Activated naive CD8-positive, alpha-beta T cell treated with anti-CD3 and anti-CD28 coated beads for 36 hours (primary cell): ENCODE data around the gene CARD19. TPM values are rescaled to one million over a fixed set of nuclear protein-coding genes. Genes with fewer than 3 reads are reported as not detected.
"Not testable (repeated sequence)": the region's sequence is repeated elsewhere in the genome, so short reads cannot be mapped to it uniquely, and the experiment has no call there.

Experiments
- DNase-seq: peaks from one replicate; pipeline ENCODE4 v3.0.0; 2021
- H3K27ac Mint-ChIP-seq: one replicate; pipeline ENCODE4 v1.8.0; 2022; ENCODE audit warnings: mild to moderate bottlenecking, moderate library complexity, mixed read lengths
- H3K27me3 Mint-ChIP-seq: one replicate; pipeline ENCODE4 v1.8.0; 2022; ENCODE audit warnings: mild to moderate bottlenecking, mixed read lengths
- H3K36me3 Mint-ChIP-seq: one replicate; pipeline ENCODE4 v1.8.0; 2021; ENCODE audit warnings: mild to moderate bottlenecking, mixed read lengths
- H3K4me1 Mint-ChIP-seq: one replicate; pipeline ENCODE4 v1.8.0; 2021; ENCODE audit warnings: mixed read lengths
- H3K4me3 Mint-ChIP-seq: one replicate; pipeline ENCODE4 v1.8.0; 2022; ENCODE audit warnings: mild to moderate bottlenecking, moderate library complexity, mixed read lengths
- H3K9me3 Mint-ChIP-seq: one replicate; pipeline ENCODE4 v1.8.0; 2022; ENCODE audit warnings: mixed read lengths
- total RNA-seq, 2 experiments: library from RNA; stranded (reverse); gene quantifications; one replicate each; pipeline ENCODE4 v1.2.3, GENCODE V29; 2021

The CARD19 gene
- total RNA-seq, 2 experiments from 2014 or later = 36.5 to 38.6 TPM

GRCh38 chr9:93133681-93134014 lies 37.6 kb downstream of the CARD19 start:
- Mint-ChIP-seq H3K27ac (peak overlapping the region; percentile 94), H3K36me3 (peaks cover 11% of the 10 kb centered on the region), H3K27me3 (no peaks in the 10 kb centered on the region), H3K4me1 (peaks cover 54% of the 10 kb centered on the region), H3K9me3 (peaks cover 2% of the 10 kb centered on the region), H3K4me3 (peak overlapping the region; percentile 91)
- DNase-seq = peak; percentile 70

- H3K9me3 Mint-ChIP-seq = peaks cover 2% of the 10 kb centered on the region
- peak; percentile 93 for DNase-seq
- peaks cover 11% of the 10 kb centered on the region for H3K36me3 Mint-ChIP-seq
- H3K27me3 Mint-ChIP-seq = no peaks in the 10 kb centered on the region
- H3K27ac Mint-ChIP-seq = peak within 1 kb of the TSS; percentile 94
- peak within 1 kb of the TSS; percentile 91 for H3K4me3 Mint-ChIP-seq
- H3K4me1 Mint-ChIP-seq = peaks cover 52% of the 10 kb centered on the region
These were observed 38.2 kb downstream of the CARD19 start, which contains the start of gene NINJ1 for GRCh38 chr9:93134015-93134739. Gene NINJ1 (minus strand): TSS chr9:93134251. CDS start chr9:93134217, 34 bp downstream.

GRCh38 chr9:93134740-93135444 lies 38.9 kb downstream of the CARD19 start:
- no peak for DNase-seq
- peak overlapping the region; percentile 74 for H3K4me3 Mint-ChIP-seq
- peaks cover 52% of the 10 kb centered on the region for H3K4me1 Mint-ChIP-seq
- H3K9me3 Mint-ChIP-seq = peaks cover 2% of the 10 kb centered on the region
- no peaks in the 10 kb centered on the region for H3K27me3 Mint-ChIP-seq
- peak overlapping the region; percentile 86 for H3K27ac Mint-ChIP-seq
- peaks cover 11% of the 10 kb centered on the region for H3K36me3 Mint-ChIP-seq

- no peak overlapping the region for H3K27ac Mint-ChIP-seq
- H3K9me3 Mint-ChIP-seq = peaks cover 2% of the 10 kb centered on the region
- peaks cover 11% of the 10 kb centered on the region for H3K36me3 Mint-ChIP-seq
- no peak for DNase-seq
- no peak overlapping the region for H3K4me3 Mint-ChIP-seq
- H3K4me1 Mint-ChIP-seq = peaks cover 56% of the 10 kb centered on the region
- H3K27me3 Mint-ChIP-seq = no peaks in the 10 kb centered on the region
These were observed 40.0 kb downstream of the CARD19 start for GRCh38 chr9:93136011-93136440.

- H3K4me3 Mint-ChIP-seq = no peak overlapping the region
- peaks cover 9% of the 10 kb centered on the region for H3K36me3 Mint-ChIP-seq
- H3K27me3 Mint-ChIP-seq = no peaks in the 10 kb centered on the region
- peaks cover 2% of the 10 kb centered on the region for H3K9me3 Mint-ChIP-seq
- H3K4me1 Mint-ChIP-seq = peaks cover 48% of the 10 kb centered on the region
- no peak overlapping the region for H3K27ac Mint-ChIP-seq
- DNase-seq = no peak
These were observed 41.3 kb downstream of the CARD19 start for GRCh38 chr9:93137362-93137761.

- Mint-ChIP-seq H3K4me3 (no peak overlapping the region), H3K27ac (no peak overlapping the region), H3K4me1 (peaks cover 43% of the 10 kb centered on the region), H3K36me3 (peaks cover 5% of the 10 kb centered on the region), H3K27me3 (no peaks in the 10 kb centered on the region), H3K9me3 (peaks cover 4% of the 10 kb centered on the region)
- no peak for DNase-seq
These were observed 42.3 kb downstream of the CARD19 start for GRCh38 chr9:93138171-93138764.

- peaks cover 4% of the 10 kb centered on the region for H3K9me3 Mint-ChIP-seq
- H3K4me1 Mint-ChIP-seq = peaks cover 52% of the 10 kb centered on the region
- H3K27ac Mint-ChIP-seq = no peak overlapping the region
- no peak for DNase-seq
- no peak overlapping the region for H3K4me3 Mint-ChIP-seq
- H3K36me3 Mint-ChIP-seq = peaks cover 6% of the 10 kb centered on the region
- H3K27me3 Mint-ChIP-seq = no peaks in the 10 kb centered on the region
These were observed 43.6 kb downstream of the CARD19 start for GRCh38 chr9:93139365-93140182.

- no peak overlapping the region for H3K27ac Mint-ChIP-seq
- no peak for DNase-seq
- H3K9me3 Mint-ChIP-seq = peaks cover 17% of the 10 kb centered on the region
- peaks cover 46% of the 10 kb centered on the region for H3K4me1 Mint-ChIP-seq
- H3K36me3 Mint-ChIP-seq = peaks cover 18% of the 10 kb centered on the region
- no peak overlapping the region for H3K4me3 Mint-ChIP-seq
- H3K27me3 Mint-ChIP-seq = no peaks in the 10 kb centered on the region
These were observed 45.9 kb downstream of the CARD19 start for GRCh38 chr9:93141771-93142483.

GRCh38 chr9:93143830-93144530 lies 48.0 kb downstream of the CARD19 start:
- Mint-ChIP-seq H3K27me3 (no peaks in the 10 kb centered on the region), H3K27ac (peak overlapping the region; percentile 85), H3K4me3 (peak overlapping the region; percentile 3), H3K9me3 (peaks cover 28% of the 10 kb centered on the region), H3K4me1 (peaks cover 50% of the 10 kb centered on the region), H3K36me3 (peaks cover 31% of the 10 kb centered on the region)
- DNase-seq = peak; percentile 34

- Mint-ChIP-seq H3K27ac (peak overlapping the region; percentile 91), H3K9me3 (peaks cover 28% of the 10 kb centered on the region), H3K36me3 (peaks cover 32% of the 10 kb centered on the region), H3K4me1 (peaks cover 44% of the 10 kb centered on the region), H3K4me3 (peak overlapping the region; percentile 57)
- peak; percentile 43 for DNase-seq
- not testable (repeated sequence) for H3K27me3 Mint-ChIP-seq
These were observed 50.7 kb downstream of the CARD19 start for GRCh38 chr9:93146696-93147095.

GRCh38 chr9:93147632-93148031 lies 51.6 kb downstream of the CARD19 start:
- no peaks in the 10 kb centered on the region for H3K27me3 Mint-ChIP-seq
- H3K27ac Mint-ChIP-seq = peak overlapping the region; percentile 72
- peaks cover 30% of the 10 kb centered on the region for H3K36me3 Mint-ChIP-seq
- H3K4me1 Mint-ChIP-seq = peaks cover 43% of the 10 kb centered on the region
- no peak overlapping the region for H3K4me3 Mint-ChIP-seq
- H3K9me3 Mint-ChIP-seq = peaks cover 27% of the 10 kb centered on the region
- no peak for DNase-seq

GRCh38 chr9:93148721-93149120 lies 52.7 kb downstream of the CARD19 start:
- Mint-ChIP-seq H3K4me3 (no peak overlapping the region), H3K27ac (peak overlapping the region; percentile 74), H3K27me3 (no peaks in the 10 kb centered on the region), H3K9me3 (peaks cover 27% of the 10 kb centered on the region), H3K36me3 (peaks cover 30% of the 10 kb centered on the region), H3K4me1 (peaks cover 38% of the 10 kb centered on the region)
- DNase-seq = no peak

- H3K9me3 Mint-ChIP-seq = peaks cover 27% of the 10 kb centered on the region
- H3K27me3 Mint-ChIP-seq = no peaks in the 10 kb centered on the region
- H3K27ac Mint-ChIP-seq = peak overlapping the region; percentile 74
- peak overlapping the region; percentile 25 for H3K4me3 Mint-ChIP-seq
- no peak for DNase-seq
- peaks cover 29% of the 10 kb centered on the region for H3K36me3 Mint-ChIP-seq
- peaks cover 34% of the 10 kb centered on the region for H3K4me1 Mint-ChIP-seq
These were observed 53.3 kb downstream of the CARD19 start for GRCh38 chr9:93149361-93149760.
